Memory B cell (primary cell): ENCODE data around the gene NPR1.
"Not testable (repeated sequence)": the region's sequence is repeated elsewhere in the genome, so short reads cannot be mapped to it uniquely, and the experiment has no call there.

Experiments used
- ATAC-seq: fragments of 150-1000 bp; cut with Tn5 transposase; 2 replicates; pipeline ENCODE4 v1.10.0; 2021; ENCODE audit warnings: low read depth, mild to moderate bottlenecking, moderate library complexity
- DNase-seq, 2 donors: peaks; one replicate each; pipeline ENCODE4 v3.0.0; 2022; ENCODE audit warnings: low spot score in 2 of 2
- H3K27ac Mint-ChIP-seq: one replicate; pipeline ENCODE4 v1.8.0; 2022; ENCODE audit warnings: mild to moderate bottlenecking, moderate library complexity, mixed read lengths
- H3K27me3 Mint-ChIP-seq: one replicate; pipeline ENCODE4 v1.8.0; 2022; ENCODE audit warnings: mixed read lengths
- H3K36me3 Mint-ChIP-seq: one replicate; pipeline ENCODE4 v1.8.0; 2022; ENCODE audit warnings: mild to moderate bottlenecking, mixed read lengths
- H3K4me1 Mint-ChIP-seq: one replicate; pipeline ENCODE4 v1.8.0; 2022; ENCODE audit warnings: mixed read lengths
- H3K4me3 Mint-ChIP-seq: one replicate; pipeline ENCODE4 v1.8.0; 2022; ENCODE audit warnings: mild to moderate bottlenecking, moderate library complexity, mixed read lengths
- H3K9me3 Mint-ChIP-seq: one replicate; pipeline ENCODE4 v1.8.0; 2022; ENCODE audit warnings: mixed read lengths

The NPR1 gene

DNA sequence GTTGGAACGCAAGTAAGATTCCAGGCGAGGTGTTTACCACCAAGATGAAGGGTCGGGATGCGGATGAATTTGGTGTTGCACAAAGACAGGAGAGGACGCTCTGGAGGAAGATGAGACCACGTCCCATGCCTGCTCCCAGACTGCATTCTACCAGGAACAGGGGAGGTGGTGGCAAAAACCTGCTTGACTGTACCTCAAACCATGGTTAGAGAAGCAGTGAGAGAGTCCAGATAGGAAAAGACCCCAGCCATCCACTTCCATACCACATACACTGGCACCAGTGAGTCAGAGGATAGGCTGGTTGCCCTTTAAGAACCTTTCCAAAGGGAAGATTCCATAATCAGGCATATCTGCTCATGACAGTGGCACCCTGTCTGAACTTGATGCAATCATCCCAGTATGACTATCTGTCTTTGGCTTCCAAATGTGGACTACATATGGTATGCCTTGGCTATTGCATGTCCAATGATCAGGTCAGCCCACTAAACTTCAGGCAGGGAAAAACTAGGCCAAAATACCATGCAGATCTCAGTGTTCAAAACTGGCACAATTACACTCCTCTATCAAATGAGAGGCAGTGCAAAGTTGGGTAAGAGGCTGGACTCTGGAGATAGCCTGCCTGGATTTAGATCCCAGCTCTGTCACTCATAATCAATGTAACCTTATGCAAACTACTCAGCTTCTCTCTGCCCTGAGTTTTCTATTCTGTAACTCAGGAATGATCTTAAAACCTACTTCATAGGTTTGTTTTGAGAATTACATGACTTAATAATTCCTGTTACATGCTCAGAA, 20.6 kb downstream of the NPR1 start:
- ATAC-seq (no peak), DNase-seq (no peak)
- Mint-ChIP-seq H3K36me3 (no peaks in the 10 kb centered on the region), H3K9me3 (no peaks in the 10 kb centered on the region), H3K4me1 (no peaks in the 10 kb centered on the region), H3K27me3 (peaks cover 3% of the 10 kb centered on the region), H3K4me3 (no peak overlapping the region), H3K27ac (no peak overlapping the region)

DNA sequence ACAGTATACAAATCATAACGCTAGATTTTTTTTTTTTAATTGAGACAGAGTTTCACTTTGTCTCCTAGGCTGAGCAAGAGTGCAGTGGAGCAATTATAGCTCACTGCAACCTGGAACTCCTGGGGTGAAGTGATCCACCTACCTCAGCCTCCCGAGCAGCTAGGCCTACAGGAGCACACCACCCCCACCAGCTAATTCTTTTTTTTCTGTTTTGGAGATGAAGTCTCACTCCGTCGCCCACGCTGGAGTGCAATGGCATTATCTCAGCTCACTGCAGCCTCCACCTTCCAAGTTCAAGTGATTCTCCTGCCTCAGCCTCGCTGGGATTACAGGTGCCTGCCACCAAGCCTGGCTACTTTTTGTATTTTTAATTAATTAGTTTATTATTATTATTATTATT, 21.3 kb downstream of the NPR1 start:
- ATAC-seq (no peak), DNase-seq (no peak)
- Mint-ChIP-seq H3K27ac (no peak overlapping the region), H3K4me3 (no peak overlapping the region), H3K36me3 (no peaks in the 10 kb centered on the region), H3K9me3 (no peaks in the 10 kb centered on the region), H3K27me3 (peaks cover 3% of the 10 kb centered on the region), H3K4me1 (no peaks in the 10 kb centered on the region)

DNA sequence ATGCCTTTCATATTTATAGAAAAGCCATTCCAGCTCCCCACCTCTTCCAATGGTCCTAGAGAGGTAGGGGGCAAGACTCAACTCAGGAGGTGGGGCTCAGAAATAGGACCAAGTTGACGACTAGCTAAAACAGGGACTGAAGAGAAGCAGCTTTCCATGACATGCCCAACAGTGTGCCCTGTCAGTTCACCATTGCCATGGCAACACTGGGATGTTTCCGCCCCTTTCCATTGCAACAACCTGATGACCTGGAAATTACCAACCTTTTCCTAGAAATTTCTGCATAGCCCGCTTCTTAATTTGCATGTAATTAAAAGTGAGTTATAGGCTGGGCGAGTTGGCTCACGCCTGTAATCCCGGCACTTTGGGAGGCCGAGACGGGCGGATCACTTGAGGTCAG, 27.0 kb downstream of the NPR1 start:
- Mint-ChIP-seq H3K27ac (no peak overlapping the region), H3K36me3 (no peaks in the 10 kb centered on the region), H3K27me3 (peaks cover 1% of the 10 kb centered on the region), H3K9me3 (no peaks in the 10 kb centered on the region), H3K4me1 (peaks cover 3% of the 10 kb centered on the region), H3K4me3 (no peak overlapping the region)
- ATAC-seq (no peak), DNase-seq (no peak)

DNA sequence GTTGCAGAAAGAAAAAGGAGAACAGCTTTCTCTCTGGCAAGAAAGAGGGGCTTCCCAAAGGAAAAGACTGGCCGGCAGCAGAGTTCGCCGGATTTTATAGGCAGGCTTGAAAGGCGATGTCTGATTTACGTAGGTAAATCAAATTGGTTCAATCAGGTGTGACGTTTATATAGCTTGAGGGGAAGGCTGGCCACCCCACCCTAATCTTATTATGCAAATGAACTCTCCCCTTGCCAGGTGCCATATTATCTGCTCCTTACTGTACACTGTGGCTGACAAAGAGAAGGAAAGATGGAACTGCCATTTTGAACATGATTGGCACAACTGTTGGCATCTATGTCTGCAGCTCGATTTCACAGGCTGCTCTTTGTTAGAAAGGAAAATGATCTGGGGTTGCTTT, 32.5 kb downstream of the NPR1 start:
- Mint-ChIP-seq H3K4me3 (no peak overlapping the region), H3K27me3 (peaks cover 10% of the 10 kb centered on the region), H3K36me3 (no peaks in the 10 kb centered on the region), H3K9me3 (no peaks in the 10 kb centered on the region), H3K4me1 (peaks cover 3% of the 10 kb centered on the region), H3K27ac (no peak overlapping the region)
- ATAC-seq: no peak
- DNase-seq: no peak

DNA sequence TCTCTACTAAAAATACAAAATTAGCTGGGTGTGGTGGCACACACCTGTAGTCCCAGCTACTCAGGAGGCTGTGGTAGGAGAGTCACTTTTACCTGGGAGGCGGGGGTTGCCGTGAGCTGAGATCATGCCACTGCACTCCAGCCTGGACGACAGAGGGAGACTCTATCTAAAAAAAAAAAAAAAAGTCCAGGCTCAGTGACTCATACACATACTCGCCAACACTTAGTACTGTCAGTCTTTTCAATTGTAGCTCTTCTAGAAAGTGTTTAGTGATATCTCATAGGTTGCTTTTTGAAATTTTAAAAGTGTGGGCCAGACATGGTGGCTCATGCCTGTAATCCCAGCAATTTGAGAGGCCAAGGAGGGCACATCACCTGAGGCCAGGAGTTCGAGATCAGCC, 37.7 kb downstream of the NPR1 start:
- H3K27me3 Mint-ChIP-seq, ATAC-seq, H3K9me3 Mint-ChIP-seq, DNase-seq, H3K27ac Mint-ChIP-seq, H3K4me1 Mint-ChIP-seq, H3K36me3 Mint-ChIP-seq, H3K4me3 Mint-ChIP-seq: not testable (repeated sequence)

DNA sequence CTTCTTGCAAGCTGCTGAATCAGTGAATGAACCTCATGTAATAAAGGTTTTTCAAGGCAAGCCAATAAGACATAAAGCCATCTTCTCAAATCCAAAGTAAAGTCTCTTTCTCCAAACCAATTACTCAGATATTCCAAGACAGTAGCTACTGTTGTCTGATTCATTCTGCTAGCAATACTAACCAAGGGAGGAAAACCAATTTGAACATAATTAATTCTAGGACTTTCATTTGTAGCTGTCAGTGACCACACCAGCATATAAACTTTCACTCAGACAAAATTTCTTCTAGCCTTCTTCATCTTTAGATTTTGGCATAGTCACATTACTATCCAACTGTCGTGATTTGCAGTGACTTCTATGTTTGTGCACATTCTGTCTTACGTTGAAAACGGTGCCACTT, 38.8 kb downstream of the NPR1 start:
- Mint-ChIP-seq H3K36me3 (no peaks in the 10 kb centered on the region), H3K27ac (no peak overlapping the region), H3K27me3 (peaks cover 7% of the 10 kb centered on the region), H3K4me3 (no peak overlapping the region), H3K9me3 (no peaks in the 10 kb centered on the region), H3K4me1 (no peaks in the 10 kb centered on the region)
- DNase-seq (no peak), ATAC-seq (no peak)

DNA sequence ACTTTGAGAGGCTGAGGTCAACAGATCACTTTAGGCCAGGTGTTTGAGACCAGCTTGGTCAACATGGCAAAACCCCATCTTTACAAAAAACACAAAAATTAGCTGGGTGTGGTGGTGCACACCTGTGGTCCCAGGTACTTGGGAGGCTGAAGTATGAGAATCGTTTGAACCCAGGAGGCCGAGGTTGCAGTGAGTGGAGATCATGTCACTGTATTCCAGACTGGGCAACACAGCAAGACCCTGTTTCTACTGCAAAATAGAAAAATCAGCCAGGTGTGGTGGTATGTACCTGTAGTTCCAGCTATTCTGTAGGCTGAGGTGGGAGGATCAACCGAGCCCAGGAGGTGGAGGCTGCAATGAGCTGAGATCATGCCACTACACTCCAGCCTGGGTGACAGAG, 45.2 kb downstream of the NPR1 start:
- no peaks in the 10 kb centered on the region for H3K27me3 Mint-ChIP-seq
- ATAC-seq (no peak), DNase-seq (no peak)
- H3K9me3 Mint-ChIP-seq: no peaks in the 10 kb centered on the region
- no peaks in the 10 kb centered on the region for H3K36me3 Mint-ChIP-seq
- H3K27ac Mint-ChIP-seq: no peak overlapping the region
- H3K4me1 Mint-ChIP-seq: peaks cover 4% of the 10 kb centered on the region
- no peak overlapping the region for H3K4me3 Mint-ChIP-seq

DNA sequence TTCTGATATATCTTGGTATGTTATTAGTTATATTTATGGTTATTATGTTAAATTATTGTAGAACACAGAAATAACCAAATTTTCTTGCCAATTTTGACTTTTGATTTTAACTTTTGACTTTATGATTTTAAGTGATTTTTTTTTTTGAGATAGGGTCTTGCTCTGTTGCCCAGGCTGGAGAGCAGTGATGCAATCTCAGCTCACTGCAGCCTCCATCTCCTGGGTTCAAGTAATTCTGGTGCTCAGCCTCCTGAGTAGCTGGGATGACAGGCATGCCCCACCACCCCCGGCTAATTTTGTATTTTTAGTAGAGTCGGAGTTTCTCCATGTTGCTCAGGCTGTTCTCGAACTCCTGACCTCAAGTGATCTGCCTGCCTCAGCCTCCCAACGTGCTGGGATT, 46.1 kb downstream of the NPR1 start:
- not testable (repeated sequence) for ATAC-seq, H3K27me3 Mint-ChIP-seq, H3K36me3 Mint-ChIP-seq, H3K27ac Mint-ChIP-seq, H3K9me3 Mint-ChIP-seq, H3K4me3 Mint-ChIP-seq, H3K4me1 Mint-ChIP-seq, DNase-seq

DNA sequence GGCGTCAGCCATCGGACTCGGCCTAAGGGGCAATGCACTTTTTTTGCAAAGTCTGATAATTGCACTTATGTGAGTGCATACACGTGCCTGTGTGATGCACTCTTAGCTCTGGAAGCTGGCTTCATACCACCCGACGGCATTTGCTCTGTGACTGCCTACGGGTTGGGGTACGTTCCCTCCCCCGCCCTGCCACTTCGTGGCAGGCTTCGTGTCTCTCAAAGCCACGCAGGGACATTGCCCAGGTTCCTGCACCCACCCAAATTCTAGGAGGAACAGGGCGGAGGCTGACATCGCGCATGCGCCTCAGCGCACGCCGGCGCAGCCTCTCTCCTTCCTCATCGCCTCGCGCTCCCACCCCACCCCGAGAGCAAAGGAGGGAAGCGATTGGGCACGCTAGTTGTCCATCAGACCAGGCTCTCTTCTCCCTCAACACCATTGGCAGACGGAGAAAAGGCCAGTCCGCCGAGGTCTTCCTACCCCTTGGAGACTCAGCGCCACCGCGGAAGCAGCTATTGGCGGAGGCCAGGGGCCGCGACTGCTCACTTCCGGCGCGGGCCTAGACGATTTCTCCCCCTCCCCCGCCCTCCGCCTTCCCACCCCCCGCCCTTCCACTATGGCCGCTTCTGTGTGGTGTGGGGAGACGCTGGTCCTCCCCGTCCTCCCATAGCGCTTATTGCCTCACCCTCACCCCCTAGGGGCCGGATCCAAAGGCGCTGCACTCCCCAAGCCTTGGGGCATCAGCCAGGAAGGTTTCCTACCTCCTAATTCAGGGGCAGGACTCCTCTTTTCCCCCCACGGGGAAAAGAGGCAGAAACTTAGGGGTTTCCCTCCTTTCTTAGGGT, 49.2 kb downstream of the NPR1 start, which contains the start of gene INTS3:
TSS of gene INTS3 (plus strand) at position 588 of the 842 bp plus-strand sequence. CDS start 585 bp downstream, outside the sequence.
- DNase-seq: peak; percentile 88 to 96
- H3K36me3 Mint-ChIP-seq: peaks cover 7% of the 10 kb centered on the region
- ATAC-seq: peak; percentile 96

DNA sequence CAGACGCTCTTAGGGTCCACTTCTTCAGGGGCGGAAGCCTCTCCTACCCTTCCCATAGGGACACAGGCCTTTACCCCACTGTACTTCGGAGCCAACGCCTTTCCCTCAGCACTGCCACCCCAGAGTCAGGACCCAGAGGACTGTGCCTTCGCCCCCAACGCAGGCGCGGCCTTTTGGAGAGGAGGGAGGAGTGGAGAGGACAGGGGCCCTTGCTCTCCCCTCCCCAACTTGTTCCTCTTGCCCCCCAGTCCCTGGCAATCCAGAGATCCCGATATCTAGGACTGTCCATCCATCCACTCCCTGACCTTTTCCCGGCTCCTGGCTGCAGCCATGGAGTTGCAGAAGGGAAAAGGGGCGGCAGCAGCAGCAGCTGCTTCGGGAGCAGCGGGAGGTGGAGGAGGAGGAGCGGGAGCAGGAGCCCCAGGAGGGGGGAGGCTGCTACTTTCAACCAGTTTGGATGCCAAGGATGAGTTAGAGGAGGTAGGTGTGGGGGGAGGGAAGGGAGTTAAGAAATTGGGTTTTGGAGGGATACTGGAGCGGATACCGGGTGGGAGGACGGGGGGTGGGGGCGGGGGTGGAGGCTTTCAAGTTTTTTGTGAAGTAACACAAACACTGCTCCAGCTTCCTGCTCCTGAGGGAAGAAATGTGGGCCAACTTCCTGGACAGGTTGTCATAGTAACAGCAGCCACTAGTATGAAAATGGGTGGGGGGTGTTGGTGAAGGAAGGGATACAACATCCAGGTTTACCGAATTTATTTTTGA, 50.0 kb downstream of the NPR1 start:
- peak overlapping the region; percentile 96 for H3K4me3 Mint-ChIP-seq
- ATAC-seq (no peak), DNase-seq (peak in 1 of 2 donors; percentile 21)

More for the DNA sequence above, 49.2 kb downstream of the NPR1 start, which contains the start of gene INTS3:
- peak within 1 kb of the TSS; percentile 96 for H3K4me3 Mint-ChIP-seq
- peak within 1 kb of the TSS; percentile 96 for H3K27ac Mint-ChIP-seq
- H3K27me3 Mint-ChIP-seq: no peaks in the 10 kb centered on the region
- no peaks in the 10 kb centered on the region for H3K9me3 Mint-ChIP-seq
- H3K4me1 Mint-ChIP-seq: peaks cover 12% of the 10 kb centered on the region

DNA sequence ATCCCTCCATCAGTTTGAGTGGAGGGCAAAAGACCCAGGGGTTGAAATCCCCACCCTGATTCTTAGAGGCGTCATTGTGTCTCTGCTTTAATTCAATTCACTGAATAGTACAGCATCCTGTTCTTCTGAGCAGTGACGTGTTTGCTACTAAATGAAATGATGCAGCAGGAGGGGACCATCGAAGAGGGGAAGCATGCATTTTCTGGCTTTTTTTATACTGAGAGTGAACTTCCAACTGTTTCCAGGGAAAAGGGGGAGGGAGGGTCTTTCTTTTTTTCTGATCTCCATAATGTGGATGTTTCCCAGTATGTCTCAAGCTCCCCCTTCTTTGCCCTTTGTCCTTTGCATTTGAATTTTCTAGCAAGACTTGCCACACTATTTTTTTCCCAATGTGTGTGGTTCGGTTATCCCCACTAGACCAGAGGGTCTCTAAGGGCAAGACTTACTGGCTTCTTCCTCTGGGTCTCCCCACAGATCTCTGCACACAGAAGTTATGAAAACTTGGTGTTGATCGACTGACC, 52.0 kb downstream of the NPR1 start:
- Mint-ChIP-seq H3K27ac (peak overlapping the region; percentile 0), H3K9me3 (no peaks in the 10 kb centered on the region), H3K4me1 (peaks cover 15% of the 10 kb centered on the region), H3K27me3 (no peaks in the 10 kb centered on the region), H3K36me3 (peaks cover 7% of the 10 kb centered on the region), H3K4me3 (no peak overlapping the region)
- DNase-seq (no peak), ATAC-seq (no peak)

More for the DNA sequence above, 50.0 kb downstream of the NPR1 start:
- H3K27ac Mint-ChIP-seq: peak overlapping the region; percentile 96
- H3K4me1 Mint-ChIP-seq: peaks cover 12% of the 10 kb centered on the region
- H3K9me3 Mint-ChIP-seq: no peaks in the 10 kb centered on the region
- no peaks in the 10 kb centered on the region for H3K27me3 Mint-ChIP-seq
- H3K36me3 Mint-ChIP-seq: peaks cover 7% of the 10 kb centered on the region

DNA sequence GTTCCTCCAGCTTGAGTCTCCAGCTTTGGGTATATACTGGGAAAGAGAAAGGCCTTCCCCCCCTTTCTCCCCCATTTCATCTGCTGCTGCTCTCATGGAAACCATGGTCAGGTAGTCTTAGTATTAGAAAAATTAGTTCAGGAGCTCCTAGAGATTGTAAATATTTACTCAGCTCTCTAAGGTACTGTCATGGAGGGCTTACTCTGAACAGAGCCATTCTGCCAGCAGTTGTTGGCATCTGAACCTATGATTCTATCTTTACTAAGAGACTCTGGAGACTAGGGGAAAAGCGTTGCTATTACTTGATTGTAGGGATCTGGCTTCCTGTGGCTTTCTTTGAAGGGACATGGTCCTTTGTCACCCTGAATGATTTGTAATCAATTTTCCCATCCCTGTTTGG, 55.5 kb downstream of the NPR1 start:
- Mint-ChIP-seq H3K27ac (no peak overlapping the region), H3K4me3 (no peak overlapping the region), H3K9me3 (no peaks in the 10 kb centered on the region), H3K27me3 (no peaks in the 10 kb centered on the region), H3K36me3 (peaks cover 10% of the 10 kb centered on the region), H3K4me1 (peaks cover 10% of the 10 kb centered on the region)
- no peak for DNase-seq
- no peak for ATAC-seq

DNA sequence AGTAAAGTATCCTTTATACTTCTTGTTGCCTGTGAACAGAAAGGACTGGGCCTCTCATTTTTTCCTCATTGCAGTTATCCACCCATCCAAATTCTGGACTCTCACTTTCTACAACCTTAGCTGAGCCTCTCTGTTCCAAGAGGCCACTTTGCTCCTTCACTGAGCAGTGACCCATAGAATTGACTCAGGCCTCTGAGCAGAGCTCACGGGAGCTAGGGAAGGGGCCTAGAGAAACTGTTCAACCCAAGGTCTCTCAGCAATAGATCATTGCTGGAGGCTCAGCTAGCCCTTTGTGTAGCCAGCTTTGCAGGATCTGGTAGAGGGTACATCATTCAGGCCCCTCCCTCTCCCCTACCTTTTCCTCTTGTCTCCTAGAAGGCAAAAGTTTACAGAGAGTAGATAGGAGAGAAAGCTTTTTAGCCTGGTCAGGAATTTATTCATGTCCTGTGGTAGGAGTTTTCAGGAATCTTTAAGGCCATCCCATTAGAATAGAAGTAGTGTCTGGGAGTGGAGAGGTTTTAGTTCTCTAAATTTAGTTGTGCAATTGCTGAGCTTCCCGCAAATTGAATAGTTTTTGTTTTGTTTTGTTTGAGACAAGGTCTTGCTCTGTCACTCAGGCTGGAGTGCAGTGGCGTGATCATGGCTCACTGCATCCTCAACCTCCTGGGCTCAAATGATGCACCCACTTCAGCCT, 56.1 kb downstream of the NPR1 start:
- Mint-ChIP-seq H3K36me3 (peaks cover 8% of the 10 kb centered on the region), H3K27ac (no peak overlapping the region), H3K4me3 (no peak overlapping the region), H3K27me3 (no peaks in the 10 kb centered on the region), H3K4me1 (peaks cover 6% of the 10 kb centered on the region), H3K9me3 (no peaks in the 10 kb centered on the region)
- ATAC-seq: no peak
- no peak for DNase-seq
